ENCODE measurements around the gene CFAP97D2.
"Not testable (repeated sequence)": the region's sequence is repeated elsewhere in the genome, so short reads cannot be mapped to it uniquely, and the experiment has no call there.

Gene CFAP97D2

GRCh38 chr13:114244637-114245036, 65.6 kb downstream of the CFAP97D2 start:
- TF ChIP-seq CTCF (IDR thresholded peaks at IDR 0.05; ENCODE audit: low read depth, low read length): no peak
- no peak overlapping the region for H3K4me3 ChIP-seq (ENCODE audit: low read depth, low read length)

- H3K4me3 ChIP-seq (ENCODE audit: low read depth, low read length): no peak overlapping the region
- TF ChIP-seq CTCF (IDR thresholded peaks at IDR 0.05; ENCODE audit: low read depth, low read length): no peak
Observed at GRCh38 chr13:114248011-114248410, 69.0 kb downstream of the CFAP97D2 start.

GRCh38 chr13:114249077-114249476, 70.0 kb downstream of the CFAP97D2 start:
- no peak for TF ChIP-seq CTCF (IDR thresholded peaks at IDR 0.05; ENCODE audit: low read depth, low read length)
- no peak overlapping the region for H3K4me3 ChIP-seq (ENCODE audit: low read depth, low read length)

- H3K4me3 ChIP-seq (ENCODE audit: low read depth, low read length): not testable (repeated sequence)
Observed at GRCh38 chr13:114251639-114252440, 72.8 kb downstream of the CFAP97D2 start.

- no peak for TF ChIP-seq CTCF (IDR thresholded peaks at IDR 0.05; ENCODE audit: low read depth, low read length)
- no peak overlapping the region for H3K4me3 ChIP-seq (ENCODE audit: low read depth, low read length)
Observed at GRCh38 chr13:114256547-114256946, 77.5 kb downstream of the CFAP97D2 start.

- no peak for TF ChIP-seq CTCF (IDR thresholded peaks at IDR 0.05; ENCODE audit: low read depth, low read length)
- H3K4me3 ChIP-seq (ENCODE audit: low read depth, low read length): no peak overlapping the region
Observed at GRCh38 chr13:114257014-114257413, 78.0 kb downstream of the CFAP97D2 start.

- no peak overlapping the region for H3K4me3 ChIP-seq (ENCODE audit: low read depth, low read length)
- no peak for TF ChIP-seq CTCF (IDR thresholded peaks at IDR 0.05; ENCODE audit: low read depth, low read length)
Observed at GRCh38 chr13:114258589-114258988, 79.5 kb downstream of the CFAP97D2 start.

- H3K4me3 ChIP-seq (ENCODE audit: low read depth, low read length): no peak overlapping the region
- no peak for TF ChIP-seq CTCF (IDR thresholded peaks at IDR 0.05; ENCODE audit: low read depth, low read length)
Observed at GRCh38 chr13:114259374-114259773, 80.3 kb downstream of the CFAP97D2 start.

Measured in WI38 (cell line).